Right lobe of liver (tissue), 6 donors: ENCODE measurements around the gene AMIGO1. TPM values are rescaled to one million over a fixed set of nuclear protein-coding genes. Genes with fewer than 3 reads are reported as not detected.

Experiments
- ATAC-seq, 4 donors: fragments of 200-7000 bp; cut with Tn5 transposase; one replicate each; pipeline ENCODE4 v1.9.1; 2020; ENCODE audit warnings: mild to moderate bottlenecking in 4 of 4, moderate library complexity in 4 of 4
- DNase-seq, 3 donors: peaks; one replicate each; pipeline ENCODE4 v3.0.0-alpha.2; 2020
- H3K27ac ChIP-seq, 3 donors: fragments of 200-600 bp; one replicate each; pipeline ENCODE4 v1.8.0; 2022
- H3K27me3 ChIP-seq, 2 donors: fragments of 200-600 bp; one replicate each; pipeline ENCODE4 v1.8.0; 2022
- H3K36me3 ChIP-seq, 4 donors: fragments of 200-600 bp; sonication (generic) in 1 of 4; one replicate each; pipeline versions ENCODE4 v1.5.1 to v1.8.0; 2017 to 2022; ENCODE audit warnings: control low read depth in 1 of 4
- H3K4me1 ChIP-seq, 4 donors: fragments of 200-600 bp; sonication (generic) in 1 of 4; one replicate each; pipeline versions ENCODE4 v1.5.1 to v1.8.0; 2017 to 2022; ENCODE audit warnings: control low read depth in 1 of 4
- H3K4me3 ChIP-seq, 3 donors: fragments of 200-600 bp; one replicate each; pipeline ENCODE4 v1.8.0; 2022
- H3K9me3 ChIP-seq, 4 donors: fragments of 200-600 bp; sonication (generic) in 1 of 4; one replicate each; pipeline versions ENCODE4 v1.5.1 to v1.8.0; 2017 to 2022; ENCODE audit warnings: control low read depth in 1 of 4
- POLR2A ChIP-seq: fragments of 450-650 bp; IDR thresholded peaks from one replicate; pipeline ENCODE4 v1.6.1; 2017; ENCODE audit warnings: antibody characterized with exemption, mild to moderate bottlenecking
- WGBS: methylation state at CpG from one replicate; pipeline ENCODE4 v1.1.6; 2018; ENCODE audit warnings: low coverage, low lambda C conversion rate; ENCODE audit not compliant: insufficient coverage; ENCODE audit errors: missing lambda C conversion rate; 5-methylcytosine and 5-hydroxymethylcytosine counted together
- intact Hi-C, 2 donors: fragments of 100-400 bp; cut with DNase I; formaldehyde crosslinking; loops; one replicate each; pipeline versions ENCODE4 v1.11.2 to v1.14.1; 2022
- total RNA-seq, 6 experiments: library from RNA; depleted of rRNA in 2 of 6; stranded (reverse); fragments of >200 nt in 2 of 6; fragmentation: NEBNext Ultra II Directional in 3 of 6; extraction: Animal tissue kit (Norgen Biotek cat#: 25700) in 3 of 6; gene quantifications; one replicate each; pipeline versions ENCODE4 v1.1.0 to v1.2.4, GENCODE V29; 2016 to 2023
- TF ChIP-seq, protein P1 (sequence below), 4 donors: fragments of 200-600 bp in 3 of 4; fragments of 450-650 bp in 1 of 4; IDR thresholded peaks; one replicate each; pipeline versions ENCODE4 v1.5.1 to v1.8.0; 2016 to 2022; ENCODE audit warnings: antibody characterized with exemption in 4 of 4, mild to moderate bottlenecking in 2 of 4
- donor health status: DM: no; HTN: yes; CAD: no.
- donor health status: DM: no; HTN: no; CAD: no.
- donor health status: DM: no; HTN: no; CAD: no.
- donor health status: DM: no; HTN: yes; CAD: no.
- donor health status: DM: no; HTN: yes; CAD: no.

The AMIGO1 gene
- total RNA-seq, 6 experiments from 2014 or later = 2.6 to 3.9 (median 3.2) TPM

GRCh38 chr1:109547463-109548320 is 38.2 kb upstream of the AMIGO1 start:
- Histone ChIP-seq H3K36me3 (no peaks in the 10 kb centered on the region), H3K27me3 (no peaks in the 10 kb centered on the region), H3K27ac (peak overlapping the region; percentile 92 to 97 (median 95)), H3K4me1 (peaks cover 0 to 28% (median 3%) of the 10 kb centered on the region in 4 donors), H3K4me3 (peak overlapping the region; percentile 85 to 89 (median 88)), H3K9me3 (no peaks in the 10 kb centered on the region)
- ATAC-seq (peak; percentile 15 to 28 (median 24)), DNase-seq (peak in 1 of 3 donors; percentile 49)
- intact Hi-C loops = loop anchor here (10.0 kb wide), 3 partner anchors 77 to 227 kb away; partner anchors contain the start of gene EPS8L3 (in 1 of the 2)
- TF ChIP-seq POLR2A = no peak
- TF ChIP-seq, protein P1, sequence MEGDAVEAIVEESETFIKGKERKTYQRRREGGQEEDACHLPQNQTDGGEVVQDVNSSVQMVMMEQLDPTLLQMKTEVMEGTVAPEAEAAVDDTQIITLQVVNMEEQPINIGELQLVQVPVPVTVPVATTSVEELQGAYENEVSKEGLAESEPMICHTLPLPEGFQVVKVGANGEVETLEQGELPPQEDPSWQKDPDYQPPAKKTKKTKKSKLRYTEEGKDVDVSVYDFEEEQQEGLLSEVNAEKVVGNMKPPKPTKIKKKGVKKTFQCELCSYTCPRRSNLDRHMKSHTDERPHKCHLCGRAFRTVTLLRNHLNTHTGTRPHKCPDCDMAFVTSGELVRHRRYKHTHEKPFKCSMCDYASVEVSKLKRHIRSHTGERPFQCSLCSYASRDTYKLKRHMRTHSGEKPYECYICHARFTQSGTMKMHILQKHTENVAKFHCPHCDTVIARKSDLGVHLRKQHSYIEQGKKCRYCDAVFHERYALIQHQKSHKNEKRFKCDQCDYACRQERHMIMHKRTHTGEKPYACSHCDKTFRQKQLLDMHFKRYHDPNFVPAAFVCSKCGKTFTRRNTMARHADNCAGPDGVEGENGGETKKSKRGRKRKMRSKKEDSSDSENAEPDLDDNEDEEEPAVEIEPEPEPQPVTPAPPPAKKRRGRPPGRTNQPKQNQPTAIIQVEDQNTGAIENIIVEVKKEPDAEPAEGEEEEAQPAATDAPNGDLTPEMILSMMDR (IDR thresholded peaks at IDR 0.05) = no peak
- 2% methylated on average over 21 of the region's 22 CpGs for WGBS

DNA sequence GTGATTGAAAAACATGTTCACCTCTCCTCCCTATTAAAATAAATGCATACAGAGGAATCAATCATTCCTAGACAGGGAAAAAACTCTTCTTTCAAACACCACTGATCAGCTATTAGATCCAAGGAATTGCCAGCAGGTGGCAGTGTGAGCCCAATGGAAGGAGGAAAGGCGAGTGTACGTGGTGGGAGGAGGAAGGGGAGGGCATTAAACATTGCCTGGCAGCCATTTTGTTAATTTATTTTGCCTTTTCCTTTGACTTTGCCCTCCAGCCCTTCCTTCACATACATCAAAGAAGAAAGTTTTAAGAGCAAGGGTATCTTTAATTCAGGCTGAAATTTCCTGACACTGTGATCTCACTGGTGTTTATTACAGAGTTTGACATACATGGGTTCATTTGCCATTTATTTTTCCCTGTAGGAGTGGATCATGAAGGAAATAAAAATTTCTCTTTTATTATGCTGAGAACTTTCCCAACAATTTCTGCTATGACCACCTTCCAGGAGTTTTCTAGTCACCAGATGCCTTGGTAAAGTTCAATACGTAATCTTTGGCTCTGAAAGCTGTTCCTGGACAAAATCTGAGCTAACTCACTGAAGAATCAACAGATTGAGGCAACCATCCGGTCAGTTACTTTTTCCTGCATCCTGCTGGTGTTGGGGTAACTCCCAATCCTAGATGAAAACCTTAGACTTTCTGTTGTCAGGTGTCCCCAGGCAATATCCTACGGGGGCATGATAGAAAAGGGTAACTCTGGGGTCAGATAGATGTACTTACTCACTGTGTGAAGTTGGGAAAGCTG is 37.0 kb upstream of the AMIGO1 start:
- TF ChIP-seq POLR2A = peak; percentile 23
- TF ChIP-seq, protein P1 (IDR thresholded peaks at IDR 0.05) = peak; percentile 87 to 94 (median 90)
- ATAC-seq = peak; percentile 75 to 81 (median 80)
- Histone ChIP-seq H3K27ac (peak overlapping the region; percentile 92 to 97 (median 95)), H3K9me3 (no peaks in the 10 kb centered on the region), H3K4me3 (peak overlapping the region; percentile 85 to 89 (median 88)), H3K36me3 (no peaks in the 10 kb centered on the region), H3K27me3 (no peaks in the 10 kb centered on the region), H3K4me1 (peaks cover 0 to 28% (median 3%) of the 10 kb centered on the region in 4 donors)
- DNase-seq = peak; percentile 82 to 90 (median 86)
- intact Hi-C loops = loop anchor here (10.0 kb wide), 3 partner anchors 78 to 228 kb away; partner anchors contain the start of gene EPS8L3 (in 1 of the 2)
- 14% methylated on average over 5 of the region's 5 CpGs for WGBS

GRCh38 chr1:109543988-109544735 is 34.6 kb upstream of the AMIGO1 start:
- H3K27ac ChIP-seq = no peak overlapping the region
- no peak overlapping the region for H3K4me3 ChIP-seq
- intact Hi-C loops = loop anchor here (5.0 to 10.0 kb wide), 4 partner anchors 81 to 231 kb away; partner anchors contain the start of gene EPS8L3 (in 1 of the 2)
- 57% methylated on average over 9 of the region's 14 CpGs for WGBS
- no peak for ATAC-seq
- H3K36me3 ChIP-seq = no peaks in the 10 kb centered on the region
- DNase-seq = no peak
- H3K9me3 ChIP-seq = no peaks in the 10 kb centered on the region
- H3K4me1 ChIP-seq = peaks cover 0 to 19% (median 0%) of the 10 kb centered on the region in 4 donors
- no peaks in the 10 kb centered on the region for H3K27me3 ChIP-seq
- TF ChIP-seq POLR2A = no peak
- TF ChIP-seq, protein P1 (IDR thresholded peaks at IDR 0.05) = no peak
